Stomach (tissue), 9 donors: ENCODE results near the gene PROC. TPM values are rescaled to one million over a fixed set of nuclear protein-coding genes. Genes with fewer than 3 reads are reported as not detected.

Source experiments
- DNase-seq, 2 donors: peaks; one replicate each; pipeline versions ENCODE4 v3.0.0 to v3.0.0-alpha.2; 2013 to 2019
- H3K27ac ChIP-seq, 5 donors: fragments of 200-600 bp in 4 of 5; sonication (generic) in 4 of 5; one replicate each; pipeline ENCODE4 v1.5.1; 2013 to 2019; ENCODE audit warnings: mild to moderate bottlenecking in 1 of 5, moderate library complexity in 1 of 5
- H3K27me3 ChIP-seq, 3 donors: fragments of 200-600 bp; sonication (generic); one replicate each; pipeline ENCODE4 v1.5.1; 2017 to 2019; ENCODE audit warnings: mixed run types in 1 of 3
- H3K36me3 ChIP-seq, 4 donors: fragments of 200-600 bp; sonication (generic); 1 replicate in 3 of 4; 2 replicates in 1 of 4; pipeline ENCODE4 v1.5.1; 2016 to 2019
- H3K4me1 ChIP-seq, 4 donors: fragments of 200-600 bp; sonication (generic); one replicate each; pipeline ENCODE4 v1.5.1; 2016 to 2019
- H3K4me3 ChIP-seq, 4 donors: fragments of 200-600 bp; sonication (generic) in 3 of 4; one replicate each; pipeline ENCODE4 v1.5.1; 2016 to 2019; ENCODE audit warnings: mild to moderate bottlenecking in 1 of 4
- H3K9me3 ChIP-seq, 4 donors: fragments of 200-600 bp; sonication (generic); one replicate each; pipeline ENCODE4 v1.5.1; 2016 to 2019
- CTCF ChIP-seq, 7 experiments: fragments of 450-650 bp in 4 of 7; fragments of 200-600 bp in 3 of 7; sonication (generic) in 3 of 7; IDR thresholded peaks; one replicate each; pipeline ENCODE4 v1.5.1; 2016 to 2019; ENCODE audit warnings: antibody characterized with exemption in 7 of 7, control low read depth in 2 of 7, mild to moderate bottlenecking in 1 of 7
- EP300 ChIP-seq: sonication (generic); formaldehyde crosslinking; IDR thresholded peaks from one replicate; pipeline ENCODE4 v1.6.1; 2017; ENCODE audit warnings: antibody characterized with exemption
- POLR2A ChIP-seq, 4 donors: fragments of 450-650 bp; IDR thresholded peaks; one replicate each; pipeline ENCODE4 v1.6.1; 2016; ENCODE audit warnings: antibody characterized with exemption in 4 of 4, control low read depth in 2 of 4, mild to moderate bottlenecking in 1 of 4, moderate library complexity in 1 of 4
- POLR2AphosphoS5 ChIP-seq, 3 donors: sonication (generic); formaldehyde crosslinking; IDR thresholded peaks; one replicate each; pipeline ENCODE4 v1.6.1; 2016; ENCODE audit warnings: antibody characterized with exemption in 3 of 3
- WGBS, 5 donors: extraction: QIAGEN DNeasy Blood & Tissue Kit in 3 of 5; methylation state at CpG; one replicate each; pipeline versions ENCODE4 v1.1.5 to v1.1.7; 2013 to 2018; 5-methylcytosine and 5-hydroxymethylcytosine counted together
- intact Hi-C: fragments of 100-400 bp; cut with DNase I; formaldehyde crosslinking; loops from one replicate; pipeline ENCODE4 v1.15.1; 2023; ENCODE audit warnings: low total_unique reads
- polyA plus RNA-seq, 3 donors: library from polyadenylated mRNA; stranded (reverse); fragments of 200-250 nt; gene quantifications; one replicate each; pipeline ENCODE4 v1.2.3, GENCODE V29; 2013
- small RNA-seq, 4 donors: library from RNA; depleted of rRNA; stranded (forward); fragments of <200 nt; gene quantifications; one replicate each; pipeline ENCODE3, GENCODE V24; 2016
- total RNA-seq, 5 donors: library from RNA; depleted of rRNA; stranded (reverse); fragments of >200 nt; gene quantifications; one replicate each; pipeline versions ENCODE4 v1.1.0 to v1.2.3, GENCODE V29; 2014 to 2016
- donor health status: healthy with polysubstance abuse.
- donor health status: Bipolar disorder and iron deficiency.
- donor health status: healthy.

PROC gene
- total and polyA plus RNA-seq, 8 donors: 1.2 to 6.8 (median 4.6) TPM; not detected in 1

- Histone ChIP-seq H3K4me3 (no peak overlapping the region), H3K4me1 (no peaks in the 10 kb centered on the region), H3K27me3 (no peaks in the 10 kb centered on the region), H3K9me3 (no peaks in the 10 kb centered on the region), H3K27ac (no peak overlapping the region), H3K36me3 (peaks cover 0 to 25% (median 15%) of the 10 kb centered on the region in 4 donors)
- intact Hi-C loops: loop anchor here (10.0 kb wide), 1 partner anchor 135 kb away; no protein-coding TSS in a partner anchor
- TF ChIP-seq CTCF (IDR thresholded peaks at IDR 0.05) (no peak), POLR2AphosphoS5 (IDR thresholded peaks at IDR 0.05) (no peak), POLR2A (IDR thresholded peaks at IDR 0.05) (no peak), EP300 (no peak)
- no peak for DNase-seq
- 96 to 100% (median 98%) methylated on average over 2 of the region's 2 CpGs for WGBS, 5 donors
Observed at GRCh38 chr2:127469974-127470373, 51.7 kb downstream of the PROC start.

- TF ChIP-seq POLR2A (IDR thresholded peaks at IDR 0.05) (no peak), CTCF (IDR thresholded peaks at IDR 0.05) (no peak), EP300 (no peak), POLR2AphosphoS5 (IDR thresholded peaks at IDR 0.05) (no peak)
- intact Hi-C loops: no loop called here
- no peak overlapping the region for H3K27ac ChIP-seq
- H3K4me3 ChIP-seq: no peak overlapping the region
- H3K36me3 ChIP-seq: peaks cover 0 to 25% (median 15%) of the 10 kb centered on the region in 4 donors
- H3K27me3 ChIP-seq: no peaks in the 10 kb centered on the region
- no peaks in the 10 kb centered on the region for H3K9me3 ChIP-seq
- no peaks in the 10 kb centered on the region for H3K4me1 ChIP-seq
- WGBS, 5 donors: 85 to 96% (median 93%) methylated on average over 4 of the region's 4 CpGs
- DNase-seq: no peak
Observed at GRCh38 chr2:127471286-127471988, 53.2 kb downstream of the PROC start.

GRCh38 chr2:127472268-127472667 is 54.0 kb downstream of the PROC start:
- no peak overlapping the region for H3K27ac ChIP-seq
- TF ChIP-seq POLR2AphosphoS5 (IDR thresholded peaks at IDR 0.05) (no peak), POLR2A (IDR thresholded peaks at IDR 0.05) (no peak), EP300 (no peak), CTCF (IDR thresholded peaks at IDR 0.05) (no peak)
- no peaks in the 10 kb centered on the region for H3K27me3 ChIP-seq
- no peaks in the 10 kb centered on the region for H3K9me3 ChIP-seq
- WGBS, 5 donors: 94 to 100% (median 96%) methylated on average over 1 of the region's 1 CpG
- no peak overlapping the region for H3K4me3 ChIP-seq
- peaks cover 0 to 25% (median 15%) of the 10 kb centered on the region in 4 donors for H3K36me3 ChIP-seq
- DNase-seq: no peak
- intact Hi-C loops: no loop called here
- no peaks in the 10 kb centered on the region for H3K4me1 ChIP-seq

GRCh38 chr2:127475788-127476187 is 57.6 kb downstream of the PROC start:
- TF ChIP-seq CTCF (IDR thresholded peaks at IDR 0.05) (no peak), EP300 (no peak), POLR2A (IDR thresholded peaks at IDR 0.05) (no peak), POLR2AphosphoS5 (IDR thresholded peaks at IDR 0.05) (no peak)
- no peak for DNase-seq
- Histone ChIP-seq H3K4me1 (no peaks in the 10 kb centered on the region), H3K27ac (no peak overlapping the region), H3K4me3 (no peak overlapping the region), H3K9me3 (no peaks in the 10 kb centered on the region), H3K36me3 (peaks cover 0 to 11% (median 10%) of the 10 kb centered on the region in 4 donors), H3K27me3 (no peaks in the 10 kb centered on the region)
- WGBS, 5 donors: 94 to 100% (median 97%) methylated on average over 2 of the region's 2 CpGs
- intact Hi-C loops: no loop called here

Small RNA genes within 50 kb of the gene (small RNA-seq; reads per million reads assigned to genes)
- gene MIR4783 (0 reads per million in 4 donors), gene RNU4-48P (0 reads per million in 4 donors)

Other genes with a start within 250 kb of the PROC start
- gene CYP27C1, start 198.1 kb upstream of the PROC start, total RNA-seq: 1 to 10 TPM in 1 of 5 donors, not detected in 4; 3.5 TPM
- gene CYP27C1, start 198.1 kb upstream of the PROC start, polyA plus RNA-seq: under 1 TPM; 0.25 to 0.50 (median 0.31) TPM
- 100 to 1,000 TPM in 1 of 5 donors, 10 to 100 TPM in 4; 16.5 to 103 (median 47.0) TPM for gene ERCC3, start 124.3 kb upstream of the PROC start, total RNA-seq
- 10 to 100 TPM; 18.8 to 22.2 (median 21.1) TPM for gene ERCC3, start 124.3 kb upstream of the PROC start, polyA plus RNA-seq
- gene MAP3K2, start 30.5 kb upstream of the PROC start, total RNA-seq: 100 to 1,000 TPM in 1 of 5 donors, 10 to 100 TPM in 4; 50.2 to 141 (median 61.1) TPM
- 1 to 10 TPM; 3.8 to 7.4 (median 6.7) TPM for gene MAP3K2, start 30.5 kb upstream of the PROC start, polyA plus RNA-seq
- 100 to 1,000 TPM in 2 of 5 donors, 10 to 100 TPM in 3; 27.4 to 145 (median 92.2) TPM for gene IWS1, start 108.1 kb downstream of the PROC start, total RNA-seq
- 10 to 100 TPM; 18.7 to 20.7 (median 20.6) TPM for gene IWS1, start 108.1 kb downstream of the PROC start, polyA plus RNA-seq
- gene MYO7B, start 117.3 kb downstream of the PROC start, total RNA-seq: 100 to 1,000 TPM in 1 of 5 donors, 1 to 10 TPM in 1, under 1 TPM in 1, not detected in 2; under 0.01 to 155 (median 2.8) TPM
- under 1 TPM; 0.31 to 0.50 (median 0.46) TPM for gene MYO7B, start 117.3 kb downstream of the PROC start, polyA plus RNA-seq
- gene GPR17, start 227.7 kb downstream of the PROC start, total RNA-seq: not detected
- under 1 TPM; 0.19 to 0.61 (median 0.25) TPM for gene GPR17, start 227.7 kb downstream of the PROC start, polyA plus RNA-seq